Measurements from ENCODE around the gene NEGR1.

- TF ChIP-seq POLR2AphosphoS5 (IDR thresholded peaks at IDR 0.05; ENCODE audit: insufficient read depth, low read depth, low read length) (no peak), CTCF (IDR thresholded peaks at IDR 0.05; ENCODE audit: extremely low read depth in 1 of 2, insufficient read depth in 1 of 2, low read depth in 1 of 2, low read length in 2 of 2) (no peak), MAX (IDR thresholded peaks at IDR 0.05; ENCODE audit: insufficient read depth, insufficient read length) (no peak), POLR2A (IDR thresholded peaks at IDR 0.05; ENCODE audit: low read depth, low read length) (no peak), EZH2 (IDR thresholded peaks at IDR 0.05; ENCODE audit: borderline replicate concordance, low read depth, low read length, severe bottlenecking) (no peak), GATA2 (IDR thresholded peaks at IDR 0.05; ENCODE audit: insufficient read depth, insufficient read length, low read depth, low read length) (no peak), MYC (IDR thresholded peaks at IDR 0.05; ENCODE audit: low read depth, low read length) (no peak)
Measured at GRCh38 chr1:71502006-71502405, 780.3 kb downstream of the NEGR1 start.
